HG02623 (cell line): ENCODE measurements around the gene MMP17.

Experiments used
- ATAC-seq: cut with Tn5 transposase; IDR thresholded peaks from one replicate; pipeline ENCODE4 v1.9.1; 2021; ENCODE audit warnings: moderate library complexity; ENCODE audit not compliant: unreplicated experiment

MMP17 gene

DNA sequence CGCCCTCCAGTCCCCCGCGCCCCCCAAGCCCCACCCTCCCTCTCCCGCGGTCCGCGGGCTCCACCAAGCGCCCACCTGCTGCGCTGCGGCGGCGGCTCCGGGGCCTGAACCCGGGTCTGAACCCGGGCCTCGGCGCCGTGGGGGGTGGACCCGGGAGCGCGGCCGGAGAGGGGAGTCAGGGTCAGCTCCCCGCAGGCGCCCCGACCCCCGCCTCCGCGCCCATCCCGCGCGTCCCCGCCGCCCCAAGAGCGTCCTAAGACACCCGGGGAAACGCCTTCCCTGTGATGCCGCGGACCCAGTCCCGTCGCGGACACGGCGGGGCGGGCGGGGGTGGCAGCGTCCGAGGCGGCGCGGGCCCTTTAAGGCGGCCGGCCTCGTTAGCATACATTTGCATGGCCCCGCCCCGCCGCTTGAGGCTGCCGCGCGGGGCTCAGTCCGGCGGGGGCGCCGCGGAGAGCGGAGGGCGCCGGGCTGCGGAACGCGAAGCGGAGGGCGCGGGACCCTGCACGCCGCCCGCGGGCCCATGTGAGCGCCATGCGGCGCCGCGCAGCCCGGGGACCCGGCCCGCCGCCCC is at the start of gene MMP17:
MMP17 (plus strand) TSS at position 433 of the 574 bp plus-strand sequence; CDS start at position 535, 102 bp downstream.
- ATAC-seq: no peak

DNA sequence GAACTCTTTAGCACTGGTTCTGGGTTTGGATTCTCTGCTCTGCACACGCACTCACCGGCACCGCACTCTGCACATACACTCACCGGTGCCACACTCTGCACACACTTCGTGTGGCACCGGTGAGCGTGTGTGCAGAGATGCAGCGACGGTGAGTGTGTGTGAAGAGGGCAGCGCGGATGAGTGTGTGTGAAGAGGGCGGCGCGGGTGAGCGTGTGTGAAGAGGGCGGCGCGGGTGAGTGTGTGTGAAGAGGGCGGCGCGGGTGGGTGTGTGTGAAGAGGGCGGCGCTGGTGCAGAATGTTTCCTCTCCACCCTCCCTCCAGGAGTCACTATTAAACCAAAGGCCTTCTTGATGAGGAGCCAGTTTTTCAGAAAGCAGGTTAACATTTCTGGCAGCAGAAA is 49.2 kb upstream of the MMP17 start:
- ATAC-seq: no peak

- no peak for ATAC-seq
These were observed 46.1 kb upstream of the MMP17 start for GRCh38 chr12:131782061-131782460.

DNA sequence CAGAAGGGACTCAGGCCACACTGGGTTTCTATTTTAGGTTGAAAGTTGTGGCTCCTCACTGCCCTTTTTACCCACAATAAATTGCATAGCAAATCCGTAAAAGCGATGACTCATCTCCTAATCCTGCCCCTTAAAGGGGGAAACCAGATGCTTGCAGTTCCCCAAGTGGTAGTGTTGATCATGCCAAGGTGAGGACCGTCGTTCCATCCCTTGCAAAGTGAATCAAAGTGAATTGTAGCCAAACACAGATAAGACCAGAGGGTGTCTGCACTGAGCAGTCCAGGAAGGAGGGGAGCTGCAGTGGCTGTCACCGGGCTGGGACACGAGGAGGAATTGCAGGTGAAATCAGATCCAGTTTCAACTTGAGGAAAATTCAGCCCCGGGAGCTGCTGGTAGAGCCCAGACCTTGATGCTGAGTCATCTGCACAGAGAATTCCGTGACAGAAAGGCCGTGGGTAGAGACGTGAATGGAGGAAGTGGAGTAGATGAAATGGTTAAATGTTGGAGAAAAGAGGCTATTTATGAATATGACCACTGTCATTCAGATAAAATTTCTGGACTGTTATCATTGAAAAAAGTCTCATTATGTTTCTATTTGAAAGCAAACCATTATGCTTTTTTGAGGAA is 44.2 kb upstream of the MMP17 start:
- no peak for ATAC-seq

DNA sequence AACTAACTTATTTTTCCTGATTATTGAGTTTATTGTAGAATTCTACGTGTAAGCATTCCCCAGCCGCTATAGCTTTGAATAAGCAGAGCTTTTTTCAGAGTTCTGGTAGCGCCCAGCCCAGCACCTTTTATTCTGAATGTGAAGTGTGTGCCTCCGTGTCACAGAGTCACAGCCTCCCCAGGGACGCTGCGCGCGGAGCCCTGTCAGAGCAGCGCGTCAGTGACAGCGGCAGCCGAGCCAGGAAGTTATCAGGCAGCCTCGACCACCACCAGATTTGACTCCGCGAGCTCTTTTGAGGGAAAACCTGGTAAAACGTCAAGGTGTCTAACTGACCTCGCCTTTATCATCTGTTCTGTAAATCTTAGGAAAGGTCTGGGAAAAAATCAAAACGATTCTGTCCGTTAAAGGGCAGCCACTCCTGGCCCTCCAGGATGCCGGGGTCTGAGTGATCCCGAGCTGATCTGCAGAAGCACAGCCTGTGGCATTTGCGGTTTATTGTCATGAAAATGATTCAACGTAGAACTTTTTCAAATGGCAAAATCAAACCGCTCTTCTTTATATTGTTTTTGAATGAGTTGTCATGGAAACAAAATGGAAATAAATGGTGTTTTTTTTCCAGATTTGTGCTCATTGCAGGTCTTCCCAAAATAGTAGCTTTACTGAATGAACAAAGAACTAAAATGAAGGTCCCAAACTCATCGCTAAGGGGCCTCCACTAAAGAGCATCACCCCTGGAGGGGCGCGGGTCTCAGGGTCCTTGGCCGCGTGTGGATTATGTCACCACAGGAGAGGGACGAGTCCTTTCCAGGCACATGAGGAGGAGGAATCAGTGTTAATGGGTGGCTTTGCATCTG is 43.1 kb upstream of the MMP17 start:
- ATAC-seq: no peak

DNA sequence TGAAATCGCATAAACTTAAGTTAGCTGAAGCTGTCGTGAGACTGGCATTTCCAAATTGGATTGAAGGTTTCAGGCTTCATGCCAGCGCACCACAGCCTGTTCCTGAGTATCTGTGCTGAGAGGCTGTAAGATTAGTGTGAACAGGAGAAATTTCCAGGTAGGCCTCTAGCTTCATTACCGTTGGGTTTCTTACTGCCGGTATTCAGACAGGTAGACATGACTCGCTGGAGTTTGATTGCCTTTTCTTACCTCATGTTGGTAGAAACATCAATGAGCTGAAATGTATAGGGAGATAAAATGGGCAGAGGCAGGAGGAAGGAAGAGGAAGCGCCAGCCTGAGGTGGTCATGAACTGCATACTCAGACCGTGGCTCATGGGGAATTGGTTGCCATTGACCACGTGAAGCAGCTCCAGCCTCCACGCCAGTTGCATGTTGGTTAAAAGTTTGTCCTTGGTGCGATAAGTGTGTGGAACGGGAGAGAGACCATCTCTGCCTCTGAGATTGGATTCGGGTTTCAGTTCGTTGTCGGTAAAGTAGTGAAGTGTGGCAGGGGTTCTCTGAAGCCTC is 42.3 kb upstream of the MMP17 start:
- no peak for ATAC-seq

GRCh38 chr12:131786331-131786730 is 41.9 kb upstream of the MMP17 start:
- no peak for ATAC-seq

DNA sequence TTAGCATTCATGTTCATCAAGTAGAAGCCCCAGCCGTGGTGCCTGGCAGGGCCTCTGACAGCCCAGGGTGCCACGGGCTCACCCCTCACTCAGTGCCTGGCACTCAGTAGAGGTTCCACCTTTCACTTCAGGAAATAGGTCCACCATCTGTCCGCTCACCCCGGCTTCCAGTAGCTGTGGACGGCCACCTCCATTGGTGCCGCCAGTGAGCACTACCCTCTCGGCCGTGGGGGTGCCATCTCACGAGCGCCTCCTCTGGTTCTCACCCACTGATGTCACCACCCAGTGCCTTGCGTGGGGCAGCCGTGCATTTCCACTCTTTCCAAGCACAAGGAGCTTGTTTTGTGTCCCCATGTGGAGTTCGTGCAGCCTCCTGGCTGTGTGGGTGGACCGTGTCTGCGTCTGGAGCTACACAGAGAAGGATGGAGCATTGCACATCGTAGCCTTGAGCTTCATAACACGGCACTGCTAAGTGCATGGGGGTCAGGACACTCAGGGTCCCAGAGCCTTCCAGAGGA is 41.0 kb upstream of the MMP17 start:
- ATAC-seq: no peak

- ATAC-seq: no peak
These were observed 40.1 kb upstream of the MMP17 start for GRCh38 chr12:131788070-131788469.

GRCh38 chr12:131789638-131790037 is 38.6 kb upstream of the MMP17 start:
- no peak for ATAC-seq

- ATAC-seq: no peak
These were observed 34.8 kb upstream of the MMP17 start for GRCh38 chr12:131793243-131794022.

GRCh38 chr12:131794061-131794460 is 34.1 kb upstream of the MMP17 start:
- ATAC-seq: no peak

- no peak for ATAC-seq
These were observed 33.6 kb upstream of the MMP17 start for GRCh38 chr12:131794573-131794972.

DNA sequence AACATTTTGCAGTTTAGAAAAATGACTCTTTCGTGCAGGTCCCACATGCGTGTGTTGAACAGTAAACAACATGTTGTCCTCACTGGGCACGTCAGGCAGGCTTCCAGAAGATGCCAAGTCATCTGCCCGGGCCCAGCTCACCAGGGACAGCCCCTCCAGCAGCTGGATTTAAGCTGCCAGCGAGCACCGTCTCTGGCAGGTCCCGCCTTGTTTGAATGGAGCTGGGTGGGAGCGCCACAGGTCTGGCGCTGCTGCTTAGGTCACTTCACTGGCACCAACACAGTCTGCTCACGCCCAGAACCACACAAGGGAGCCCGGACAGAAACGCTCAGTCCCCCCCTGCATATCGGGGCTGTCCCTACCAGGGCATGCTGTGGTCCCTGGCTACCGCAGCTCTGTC is 33.1 kb upstream of the MMP17 start:
- no peak for ATAC-seq

DNA sequence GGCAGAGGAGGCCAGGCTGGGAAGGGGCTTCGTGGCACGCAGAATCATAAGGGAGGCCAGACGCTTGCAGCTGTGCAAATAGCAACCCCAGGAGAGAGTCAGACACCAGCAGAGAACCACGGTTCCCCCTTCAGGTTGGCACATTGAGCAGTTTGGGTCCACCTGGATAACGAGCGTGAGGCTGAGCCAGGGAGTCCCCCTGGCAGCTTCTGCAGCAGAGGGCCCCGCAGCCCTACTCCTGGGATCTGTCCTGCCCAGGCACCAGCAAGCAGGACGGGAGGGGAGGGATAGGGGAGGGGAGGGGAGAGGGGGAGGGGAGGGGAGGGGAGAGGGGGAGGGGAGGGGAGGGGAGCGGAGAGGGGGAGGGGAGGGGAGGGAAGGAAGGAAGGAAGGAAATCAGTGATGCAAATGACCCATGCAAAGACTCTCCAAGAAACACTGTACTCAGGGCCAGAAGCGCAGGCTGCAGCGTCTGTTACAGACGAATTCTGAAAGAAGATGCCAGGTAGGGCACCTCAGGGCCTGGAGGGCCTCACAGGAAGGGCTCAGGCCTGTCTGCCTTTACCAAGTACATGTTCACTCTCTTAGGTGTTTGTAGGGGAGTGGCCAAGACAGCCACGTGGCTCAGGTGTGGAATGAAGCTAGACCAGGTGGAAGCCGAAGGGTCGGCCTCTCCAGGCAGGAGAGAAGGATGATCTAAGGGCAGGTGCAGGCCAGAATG is 32.3 kb upstream of the MMP17 start:
- no peak for ATAC-seq

DNA sequence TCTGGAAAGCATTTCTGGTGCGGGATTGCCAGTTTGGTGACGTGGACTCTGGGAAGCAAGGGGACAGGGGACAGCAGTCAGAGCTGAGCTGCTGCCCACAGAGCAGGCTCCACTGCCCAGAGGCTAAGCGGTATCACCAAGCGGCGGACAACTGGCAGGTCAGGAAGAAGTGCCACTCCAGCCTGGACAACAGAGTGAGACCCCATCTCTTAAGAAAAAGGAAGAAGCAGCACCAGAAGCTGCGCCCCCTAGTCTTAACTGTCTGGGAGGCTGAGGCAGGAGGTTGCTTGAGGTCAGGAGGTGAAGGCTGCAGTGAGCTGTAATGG is 31.8 kb upstream of the MMP17 start:
- no peak for ATAC-seq

DNA sequence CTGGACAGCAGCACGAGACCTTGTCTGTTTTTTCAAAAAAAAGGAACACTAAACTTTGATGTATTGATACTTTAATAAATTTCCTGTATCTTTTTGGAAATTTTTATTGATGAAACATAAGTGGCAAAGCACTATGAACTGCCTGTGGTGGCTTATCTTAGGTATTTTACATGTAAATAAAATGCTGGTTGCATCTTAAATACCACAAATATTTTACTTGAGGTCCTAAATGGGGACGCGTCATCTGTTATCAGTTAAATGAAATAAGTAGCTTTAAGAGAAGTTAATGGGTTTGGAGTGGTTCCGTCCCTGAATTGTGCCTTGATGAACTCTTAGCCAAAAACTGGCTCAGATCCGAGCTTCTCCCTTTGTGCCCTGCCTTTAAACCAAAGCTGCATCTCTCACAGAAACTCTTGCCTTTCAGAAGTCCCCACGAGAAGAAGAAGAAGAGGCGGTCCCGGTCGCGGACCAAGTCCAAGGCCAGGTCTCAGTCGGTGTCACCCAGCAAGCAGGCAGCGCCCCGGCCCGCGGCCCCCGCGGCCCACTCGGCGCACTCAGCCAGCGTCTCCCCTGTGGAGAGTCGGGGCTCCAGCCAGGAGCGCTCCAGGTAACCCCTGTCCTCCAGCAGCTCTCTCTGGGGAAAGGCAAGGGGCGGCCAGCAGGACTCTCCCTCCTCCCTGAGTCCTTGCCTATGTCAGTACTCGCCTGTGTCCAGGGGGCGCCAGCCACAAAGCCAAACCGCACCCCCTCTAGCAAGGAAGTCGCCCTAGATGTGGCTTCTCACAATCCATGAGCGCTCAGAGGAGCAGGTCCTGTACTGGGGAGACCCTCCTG is 31.2 kb upstream of the MMP17 start:
- ATAC-seq: no peak

DNA sequence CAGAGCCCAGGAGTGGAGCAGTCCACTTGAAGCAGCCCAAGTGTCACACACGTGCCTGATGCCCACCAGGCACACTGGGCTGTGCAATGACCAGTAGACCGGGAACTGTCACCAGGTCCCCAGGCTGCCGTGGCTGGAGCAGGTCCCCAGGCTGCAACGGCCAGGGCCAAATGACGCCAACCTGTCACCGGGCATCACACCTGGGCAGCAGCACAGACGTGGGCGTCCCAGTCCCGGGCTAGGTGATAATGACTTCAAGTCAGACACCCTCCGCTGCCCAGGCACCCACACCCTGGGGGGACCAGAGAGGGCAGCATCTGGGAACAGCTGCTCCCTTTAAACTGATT is 30.6 kb upstream of the MMP17 start:
- ATAC-seq: no peak

DNA sequence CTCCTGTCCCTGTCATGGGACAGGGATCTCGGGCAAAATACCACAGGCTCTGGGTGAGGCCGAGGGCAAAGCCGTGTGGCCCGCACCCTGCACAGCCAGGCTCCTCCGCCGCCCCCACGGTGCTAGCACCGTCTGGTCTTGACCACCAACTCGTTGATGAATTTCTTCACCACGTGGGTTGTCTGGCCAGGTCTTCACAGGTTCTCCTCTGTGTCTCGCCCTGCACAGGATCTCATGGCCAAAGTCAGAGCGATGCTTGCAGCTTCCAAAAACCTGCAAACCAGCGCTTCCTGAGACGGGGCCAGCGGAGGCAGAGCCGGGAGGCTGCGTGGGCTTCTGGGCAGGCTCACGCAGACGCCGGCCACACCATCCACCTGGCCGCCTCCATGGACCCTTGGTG is 29.0 kb upstream of the MMP17 start:
- ATAC-seq: no peak
